HG02798 (cell line): ENCODE data around the gene IMMP2L.
A peak's percentile ranks its signal among the peaks of the same experiment; 100 is the strongest.

Experiments used
- ATAC-seq: cut with Tn5 transposase; IDR thresholded peaks from one replicate; pipeline ENCODE4 v1.9.1; 2021; ENCODE audit warnings: mild to moderate bottlenecking; ENCODE audit not compliant: unreplicated experiment, poor library complexity

IMMP2L gene

DNA sequence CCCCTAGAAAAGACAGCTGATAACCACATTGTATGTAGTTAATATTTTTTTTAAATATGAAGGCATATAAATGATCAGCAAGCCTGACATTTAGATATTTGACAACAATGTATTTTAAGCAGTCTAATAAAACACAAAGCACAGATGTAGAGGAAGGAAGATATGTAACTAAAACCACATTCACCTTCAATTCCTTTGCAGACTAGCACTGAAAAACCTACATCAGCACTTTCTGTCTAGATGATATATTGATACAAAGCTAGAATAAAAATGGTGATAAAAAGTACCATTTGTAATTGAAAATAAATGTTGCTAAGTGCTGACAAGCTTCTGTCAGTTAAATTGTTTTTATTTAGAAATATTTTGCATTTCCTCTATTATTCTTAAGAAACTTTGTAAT is 153.6 kb downstream of the IMMP2L start:
- no peak for ATAC-seq

DNA sequence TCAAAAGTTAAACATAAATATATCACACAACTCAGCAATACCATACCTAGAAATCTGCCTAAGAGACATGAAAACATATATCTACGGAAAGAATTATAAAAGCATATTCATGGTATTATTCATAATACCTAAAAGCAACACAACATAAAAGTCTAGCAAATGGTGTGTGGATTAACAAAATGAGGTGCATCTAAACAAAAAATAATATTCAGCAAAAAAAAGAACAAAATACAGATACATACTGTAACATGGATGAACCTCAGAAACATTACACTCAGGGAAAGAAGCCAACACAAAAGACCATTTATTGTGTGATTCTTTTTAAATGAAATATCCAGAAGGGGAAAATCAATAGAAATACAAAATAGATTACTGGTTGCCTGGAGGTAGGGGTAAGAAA is 155.0 kb downstream of the IMMP2L start:
- ATAC-seq: no peak

DNA sequence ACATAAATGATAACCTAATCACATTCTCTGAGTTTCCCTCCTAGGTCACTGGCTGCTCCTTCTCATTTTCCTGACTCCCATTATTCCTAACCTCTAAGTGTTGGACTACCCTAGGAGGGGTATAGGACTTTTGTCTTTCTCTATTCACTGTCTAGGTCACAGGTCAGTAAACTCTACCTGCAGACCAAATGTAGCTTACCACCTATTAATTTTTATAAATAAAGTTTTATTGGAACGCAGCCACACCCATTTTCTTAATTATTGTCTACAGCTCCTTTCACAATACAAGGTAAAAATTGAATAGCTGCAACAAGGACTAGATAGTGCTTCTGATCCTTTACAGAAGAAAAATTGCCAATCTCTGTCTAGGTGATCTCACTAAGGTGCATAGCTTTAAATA is 156.7 kb downstream of the IMMP2L start:
- no peak for ATAC-seq

DNA sequence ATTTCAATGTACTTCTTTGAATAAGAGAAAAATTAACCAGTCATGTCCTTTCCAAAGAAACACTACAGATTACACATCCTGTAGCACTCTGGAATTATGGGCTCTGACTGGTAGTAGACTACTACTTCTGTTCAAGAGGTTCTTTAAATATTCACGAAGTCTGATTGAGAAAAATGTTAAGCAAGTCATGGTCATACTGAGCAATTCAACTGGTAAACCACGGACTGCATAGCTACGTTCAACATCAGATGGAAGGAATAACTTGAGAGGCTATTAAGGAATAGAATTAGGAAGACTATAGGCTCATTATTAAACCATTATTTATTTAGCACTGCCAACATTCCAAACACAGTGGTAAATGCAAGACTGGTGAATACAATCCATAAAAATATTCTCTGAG is 160.8 kb downstream of the IMMP2L start:
- no peak for ATAC-seq

DNA sequence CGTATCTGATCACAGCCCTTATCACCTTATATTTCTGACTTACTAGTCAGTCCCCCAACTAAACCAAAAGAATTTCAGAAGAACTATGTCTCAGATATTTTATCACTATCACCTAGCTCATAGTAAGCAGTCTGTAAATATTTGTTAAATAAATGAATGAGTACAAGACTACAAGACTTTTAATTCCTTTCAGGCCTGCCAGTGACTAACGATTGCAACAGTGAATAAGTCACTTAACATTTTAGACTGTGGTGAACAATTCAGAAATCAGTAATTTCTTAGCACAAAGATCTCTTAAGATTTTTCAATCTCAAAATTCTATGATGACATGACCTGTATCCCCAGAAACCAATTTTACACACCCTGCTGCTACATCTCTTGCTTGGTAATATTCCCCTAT is 162.2 kb downstream of the IMMP2L start:
- no peak for ATAC-seq

DNA sequence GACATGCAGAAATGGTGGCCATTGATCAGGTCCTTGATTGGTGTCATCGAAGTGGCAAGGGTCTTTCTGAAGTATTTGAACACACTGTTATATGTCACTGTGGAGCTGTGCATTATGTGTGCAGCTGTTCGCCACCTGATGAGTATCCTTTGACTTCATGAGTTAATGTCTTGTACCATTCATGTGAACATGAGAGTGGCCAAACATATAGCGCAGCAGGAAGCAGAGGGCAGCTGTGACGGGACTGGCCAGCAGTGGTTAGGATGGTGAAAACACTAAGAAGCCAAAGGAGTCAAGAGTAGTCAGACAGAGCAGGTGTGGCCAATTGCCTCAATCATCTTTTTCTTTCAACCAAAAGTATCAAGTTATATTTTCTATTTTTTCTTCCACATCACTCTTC is 167.4 kb downstream of the IMMP2L start:
- no peak for ATAC-seq

DNA sequence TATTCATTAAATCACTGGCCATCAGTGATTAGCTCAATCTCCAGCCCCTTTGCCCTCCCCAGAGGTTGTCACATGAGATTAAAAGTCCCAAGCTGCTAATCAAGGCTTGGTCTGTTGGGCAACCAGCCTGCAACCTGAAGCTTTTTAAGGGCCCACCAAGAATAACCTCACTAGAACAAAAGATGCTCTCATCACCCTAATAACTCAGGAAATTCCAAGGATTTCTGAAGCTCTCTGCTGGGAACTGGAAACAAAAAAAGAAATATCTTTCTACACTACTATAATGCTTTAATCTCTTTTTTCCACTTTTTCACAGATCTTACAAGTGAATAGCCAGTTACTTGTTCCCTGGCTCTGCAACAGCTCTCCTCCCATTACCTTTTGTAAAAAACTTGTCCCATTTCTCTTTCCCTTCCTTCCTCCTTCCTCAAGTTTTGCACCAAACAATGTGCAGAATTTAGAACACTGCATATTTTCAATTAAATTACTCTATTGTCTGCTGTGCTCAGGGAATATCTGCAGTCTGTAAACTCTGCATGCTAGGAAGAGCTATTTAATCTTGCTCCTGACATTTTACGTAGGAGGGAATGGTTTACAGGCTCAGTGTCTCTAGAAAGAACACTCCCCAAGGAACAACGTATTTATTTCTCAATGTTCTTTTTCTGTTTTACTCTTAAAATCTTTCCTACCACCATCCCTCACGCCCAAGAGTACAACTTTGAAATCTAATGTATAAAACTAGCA is 169.1 kb downstream of the IMMP2L start:
- no peak for ATAC-seq

DNA sequence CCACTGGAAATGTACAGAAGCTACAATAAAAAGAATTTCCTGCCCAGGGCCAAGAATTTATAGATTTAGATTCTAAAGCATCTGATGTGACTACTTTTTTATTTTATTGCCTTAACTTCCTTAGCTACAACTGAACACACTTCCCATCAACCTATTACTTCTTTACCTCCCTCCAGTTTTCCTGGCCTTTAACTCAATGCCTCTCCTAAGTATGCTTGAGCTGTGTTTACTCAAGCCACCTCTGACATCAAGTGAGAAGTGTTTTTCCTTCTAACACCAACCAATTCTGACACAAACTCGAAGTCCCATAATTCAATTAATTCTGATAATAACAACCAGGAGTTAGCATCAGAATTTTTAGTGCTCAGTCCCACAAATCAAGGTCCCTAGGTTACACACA is 170.0 kb downstream of the IMMP2L start:
- ATAC-seq: no peak

DNA sequence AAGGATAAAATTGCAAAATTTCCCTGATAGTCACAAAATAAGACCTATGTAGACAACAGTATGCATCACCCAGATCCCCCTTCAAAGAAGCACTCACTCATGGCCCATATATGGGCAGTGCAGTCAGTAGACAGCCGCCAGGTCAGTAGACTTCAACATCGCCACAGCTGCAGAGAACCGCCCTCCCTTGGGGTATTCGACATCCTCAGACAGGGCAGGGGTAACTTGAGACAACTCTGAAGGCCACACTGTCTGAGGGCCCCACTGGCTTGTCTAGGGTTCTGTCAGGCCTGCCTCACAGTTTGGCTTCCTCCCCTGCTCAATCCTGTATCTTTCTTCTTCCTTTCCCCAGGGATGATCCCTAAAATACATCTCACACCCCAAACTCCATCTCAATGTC is 172.3 kb downstream of the IMMP2L start:
- no peak for ATAC-seq

DNA sequence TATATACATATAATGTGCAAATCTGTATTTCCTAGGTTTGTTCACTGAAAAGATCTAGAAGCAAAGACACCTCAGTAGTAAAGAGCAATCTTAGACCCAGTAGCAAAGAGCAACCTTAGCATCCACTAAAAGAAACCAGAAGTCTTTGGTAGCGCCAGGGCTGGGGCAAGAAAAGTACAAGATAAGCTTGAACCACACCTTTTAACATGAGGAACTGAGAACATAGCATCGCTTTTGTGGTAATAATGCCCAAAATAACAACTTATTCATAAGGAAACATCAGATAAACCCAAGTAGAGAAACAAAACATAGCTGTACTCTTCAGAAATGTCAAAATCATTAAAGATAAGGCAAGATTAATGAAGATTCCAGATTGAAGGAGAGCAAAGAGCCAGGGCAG is 173.4 kb downstream of the IMMP2L start:
- peak; percentile 53 for ATAC-seq

DNA sequence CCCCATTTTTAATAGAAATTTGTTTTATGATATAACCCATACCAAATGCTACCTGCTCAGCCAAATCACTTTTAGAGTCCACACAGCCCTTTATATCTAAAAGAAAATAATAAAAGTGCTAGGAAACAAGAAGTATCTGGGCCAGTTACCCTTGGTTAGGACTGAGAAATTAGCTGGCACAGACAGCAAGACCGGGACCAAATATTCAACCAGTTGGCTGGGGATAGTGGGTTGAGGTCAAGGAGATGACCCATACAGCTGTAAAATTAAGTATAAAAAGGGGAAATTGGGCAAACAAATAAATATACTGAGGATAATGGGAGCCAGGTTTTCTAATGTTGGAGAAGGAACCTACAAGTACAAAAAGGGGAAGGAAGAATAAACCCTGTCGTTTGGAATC is 174.3 kb downstream of the IMMP2L start:
- ATAC-seq: no peak

DNA sequence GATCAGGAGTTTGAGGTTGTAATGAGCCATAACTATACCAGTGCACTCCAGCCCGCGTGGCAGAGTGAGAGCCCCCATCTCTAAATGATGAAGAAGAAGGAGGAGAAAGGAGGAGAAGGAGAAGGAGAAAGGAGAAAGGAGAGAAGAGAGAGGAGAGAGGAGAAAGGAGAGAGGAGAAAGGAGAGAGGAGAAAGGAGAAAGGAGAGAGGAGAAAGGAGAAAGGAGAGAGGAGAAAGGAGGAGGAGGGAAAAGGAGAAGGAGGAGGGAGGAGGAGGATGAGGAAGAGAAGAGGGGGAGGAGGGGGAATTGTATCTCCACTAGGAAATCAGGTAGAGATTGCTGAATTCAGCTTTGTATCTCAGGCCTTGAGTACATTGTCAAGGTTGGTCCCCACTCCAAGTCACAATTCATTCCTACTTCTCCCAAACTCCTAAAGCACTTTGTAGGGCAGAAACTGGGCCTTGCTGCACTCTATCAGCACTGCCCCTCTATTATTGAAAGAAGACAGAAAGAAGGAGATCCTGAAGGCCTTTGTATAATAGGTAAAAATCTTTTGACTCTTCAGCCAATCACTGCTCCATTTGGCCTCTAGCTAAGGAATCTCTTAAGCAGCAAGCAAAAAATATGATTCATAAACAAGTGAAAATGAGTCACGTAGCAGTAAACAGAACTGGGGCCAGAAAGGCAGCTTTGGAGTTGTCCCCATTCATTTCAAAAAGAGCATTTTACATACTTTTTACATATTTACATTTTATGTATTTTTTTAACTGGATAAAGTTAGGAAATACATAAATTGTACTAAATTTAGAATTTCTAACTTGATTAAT is 178.0 kb downstream of the IMMP2L start:
- no peak for ATAC-seq

DNA sequence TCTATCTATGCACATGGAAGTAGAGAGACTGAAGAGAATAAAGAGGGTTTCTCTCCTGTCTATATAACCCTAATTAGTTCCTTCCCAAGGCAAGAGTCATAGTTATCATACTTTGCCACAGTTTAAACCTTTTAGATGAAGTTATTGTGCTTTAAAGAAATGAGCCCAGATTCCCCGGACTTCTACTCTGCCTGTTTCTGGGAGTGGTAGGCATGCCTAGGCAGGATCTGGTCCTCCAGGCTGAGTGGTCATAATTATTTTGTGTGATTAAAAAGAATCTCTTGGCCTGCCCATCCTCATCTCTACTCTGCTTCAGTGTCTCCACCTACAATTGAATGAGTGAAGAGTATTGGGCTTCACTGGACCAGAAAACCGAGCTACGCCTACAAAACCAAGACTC is 179.2 kb downstream of the IMMP2L start:
- no peak for ATAC-seq

DNA sequence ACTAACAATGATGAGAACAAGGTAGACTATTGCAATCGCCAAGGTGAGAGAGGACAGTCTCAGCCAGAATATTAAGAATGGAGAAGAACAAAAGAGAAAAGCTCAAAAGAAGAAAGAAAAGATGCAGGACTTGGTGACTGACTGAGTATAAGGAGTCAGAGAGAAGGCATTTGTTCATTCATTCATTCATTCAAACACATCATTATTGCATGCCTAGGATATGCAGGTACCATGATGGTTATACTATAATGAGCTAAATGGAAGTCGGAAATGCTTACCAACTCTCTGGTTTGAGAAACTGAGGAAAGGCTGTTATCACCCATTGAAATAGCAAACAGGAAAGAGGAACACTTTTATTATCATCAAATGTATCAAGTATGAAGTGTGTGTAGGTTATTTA is 180.7 kb downstream of the IMMP2L start:
- no peak for ATAC-seq

DNA sequence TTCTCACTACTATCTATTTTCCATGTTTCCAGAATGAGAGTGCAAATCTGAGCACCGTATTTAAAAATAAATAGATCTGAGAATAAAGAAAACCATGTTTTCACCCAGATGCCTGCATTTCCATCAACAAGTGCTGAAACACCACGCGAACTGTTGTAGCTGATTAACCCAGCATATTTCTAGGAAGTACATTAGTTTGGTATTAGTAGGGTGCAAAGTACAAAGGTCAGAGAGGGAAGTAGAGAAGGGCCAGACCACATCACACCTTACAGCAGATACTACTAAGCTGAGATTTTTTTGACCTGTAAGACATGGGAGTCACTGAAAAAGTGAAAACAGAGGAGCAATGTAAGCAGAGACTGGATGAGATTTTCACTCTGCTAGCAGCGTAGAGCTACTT is 181.3 kb downstream of the IMMP2L start:
- ATAC-seq: peak; percentile 35

DNA sequence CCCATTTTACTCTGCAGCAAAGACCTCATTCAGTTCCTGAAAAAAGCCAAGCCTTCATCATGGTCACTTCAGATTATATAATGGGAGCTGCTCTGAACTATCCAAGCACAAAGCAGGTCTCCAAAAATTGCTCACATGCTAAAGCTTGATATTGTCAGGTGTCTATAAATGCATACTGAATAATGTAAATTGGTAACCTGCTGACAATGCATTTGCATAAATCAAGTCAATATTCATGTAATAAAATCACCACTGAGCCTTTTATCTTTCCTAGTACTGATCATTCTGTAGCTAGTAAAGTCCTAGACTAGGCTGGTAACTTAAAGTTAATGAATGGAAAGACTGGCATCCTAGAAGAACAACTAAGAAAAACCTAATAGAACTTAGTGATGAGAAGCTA is 188.3 kb downstream of the IMMP2L start:
- no peak for ATAC-seq

DNA sequence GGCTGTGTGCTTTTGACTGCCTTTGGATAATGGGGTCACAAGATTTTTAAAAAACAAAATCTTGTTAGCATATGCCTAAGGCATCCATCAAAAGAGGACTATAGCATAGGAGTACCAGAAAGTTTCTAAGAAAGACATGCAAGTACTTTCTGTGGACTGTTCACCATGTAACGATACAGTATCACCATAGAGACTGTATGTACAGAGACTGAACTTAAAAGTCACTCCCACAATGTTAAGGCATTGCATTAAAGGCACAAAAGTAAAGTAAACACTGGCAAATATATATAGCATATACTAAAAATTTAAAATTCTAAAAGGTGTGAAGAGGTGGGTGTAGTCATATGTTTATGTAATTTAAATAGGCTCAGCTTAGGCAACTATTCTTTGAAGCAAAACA is 190.9 kb downstream of the IMMP2L start:
- no peak for ATAC-seq

DNA sequence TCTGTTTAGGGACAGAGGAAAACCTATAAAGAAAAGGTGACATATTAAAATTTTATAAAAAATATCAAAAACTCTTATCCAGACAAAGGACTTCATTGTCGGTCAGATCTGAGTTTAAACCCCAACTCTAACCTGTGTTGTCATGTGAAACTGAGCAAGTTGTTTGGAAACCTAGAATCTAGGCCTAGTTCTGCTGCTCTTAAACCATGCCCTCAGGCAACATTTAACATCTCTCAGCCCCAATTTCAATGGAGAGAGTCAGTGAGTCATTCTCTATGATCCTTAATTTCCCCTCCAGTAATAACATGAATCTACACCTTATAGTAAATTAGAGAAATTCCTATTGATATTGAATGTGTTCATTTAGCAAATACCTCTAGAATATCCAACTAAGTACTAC is 192.3 kb downstream of the IMMP2L start:
- no peak for ATAC-seq

DNA sequence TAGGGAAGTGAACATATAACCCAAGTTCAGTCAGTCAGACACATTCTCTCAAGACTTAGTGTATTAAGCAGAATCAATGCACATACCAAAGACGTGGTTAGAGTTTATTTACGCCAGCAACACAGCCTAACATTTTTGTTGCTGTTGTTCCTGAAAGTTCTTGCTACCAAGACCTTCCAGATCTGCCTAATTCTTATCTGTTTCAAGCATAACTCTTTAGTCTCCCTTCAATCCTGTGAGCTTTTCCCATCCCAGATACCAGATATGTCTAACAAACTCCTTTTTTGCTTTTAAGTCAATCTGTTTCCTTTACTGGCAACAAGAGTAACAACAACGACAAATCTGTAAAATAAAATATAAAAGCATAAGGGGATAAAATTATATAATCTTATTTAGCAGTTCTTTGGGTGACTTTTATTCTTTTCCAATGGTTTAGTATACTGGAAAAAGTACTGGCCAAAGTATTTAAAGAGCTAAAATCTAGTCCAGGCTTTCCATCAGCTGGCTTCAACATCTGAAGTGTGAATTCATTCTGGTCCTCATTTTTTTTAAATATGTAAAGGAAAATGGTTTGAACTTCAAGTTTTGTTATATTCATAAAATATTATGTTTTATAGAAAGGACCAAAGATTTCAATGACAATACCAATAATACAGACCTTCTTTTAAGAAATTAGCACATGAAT is 193.8 kb downstream of the IMMP2L start:
- ATAC-seq: no peak

DNA sequence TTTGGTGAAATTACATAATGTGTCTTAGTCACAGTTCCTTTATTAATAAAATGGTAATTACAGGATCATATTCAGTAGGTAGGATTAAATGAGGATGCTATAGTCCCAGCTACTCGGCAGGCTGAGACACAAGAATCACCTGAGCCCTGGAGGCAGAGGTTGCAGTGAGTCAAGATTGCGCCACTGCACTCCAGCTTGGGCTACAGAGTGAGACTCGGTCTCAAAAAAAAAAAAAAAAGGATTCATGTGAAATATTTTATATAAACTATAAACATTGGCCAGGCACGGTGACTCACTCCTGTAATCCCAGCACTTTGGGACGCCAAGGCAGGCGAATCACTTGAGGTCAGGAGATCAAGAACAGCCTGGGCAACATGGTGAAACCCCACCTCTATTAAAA is 197.9 kb downstream of the IMMP2L start:
- ATAC-seq: no peak

DNA sequence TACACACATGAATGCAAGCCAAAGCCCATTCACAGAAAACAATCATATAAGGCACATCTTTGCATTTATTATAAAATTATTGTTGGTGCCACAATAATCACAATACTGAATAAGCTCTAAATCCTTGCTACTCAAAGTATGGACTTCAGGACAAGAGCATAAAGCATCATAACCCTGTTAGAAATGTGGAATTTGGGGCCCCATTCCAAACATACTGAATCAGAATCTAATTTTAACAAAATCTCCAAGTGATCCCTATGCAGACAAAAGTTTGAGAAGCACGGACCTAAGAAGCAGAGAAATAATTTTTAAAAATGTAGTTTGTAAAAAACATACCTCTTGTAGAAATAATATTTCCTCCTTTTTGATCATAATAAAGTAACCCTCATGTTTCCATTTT is 199.2 kb downstream of the IMMP2L start:
- no peak for ATAC-seq
